HL-60 (cell line): Measurements from ENCODE around the gene DACT2.

ENCODE experiments used
- GABPA ChIP-seq: IDR thresholded peaks from 2 replicates; pipeline ENCODE4 v1.6.1; 2012; ENCODE audit warnings: low read depth
- POLR2AphosphoS5 ChIP-seq: IDR thresholded peaks from 2 replicates; pipeline ENCODE4 v1.6.1; 2012; ENCODE audit warnings: low read depth
- SPI1 ChIP-seq: IDR thresholded peaks from 2 replicates; pipeline ENCODE4 v1.6.1; 2012; ENCODE audit warnings: low read depth, mild to moderate bottlenecking, borderline replicate concordance
- TF ChIP-seq, protein P1 (sequence below): IDR thresholded peaks from one replicate; pipeline ENCODE4 v1.5.1; 2011; ENCODE audit warnings: low read length, control low read depth, inconsistent platforms; ENCODE audit not compliant: insufficient read depth
- TF ChIP-seq, protein P2 (sequence below): IDR thresholded peaks from 2 replicates; pipeline ENCODE4 v1.6.1; 2012; ENCODE audit warnings: low read depth; ENCODE audit not compliant: insufficient replicate concordance

- no peak for TF ChIP-seq GABPA
- TF ChIP-seq, protein P1, sequence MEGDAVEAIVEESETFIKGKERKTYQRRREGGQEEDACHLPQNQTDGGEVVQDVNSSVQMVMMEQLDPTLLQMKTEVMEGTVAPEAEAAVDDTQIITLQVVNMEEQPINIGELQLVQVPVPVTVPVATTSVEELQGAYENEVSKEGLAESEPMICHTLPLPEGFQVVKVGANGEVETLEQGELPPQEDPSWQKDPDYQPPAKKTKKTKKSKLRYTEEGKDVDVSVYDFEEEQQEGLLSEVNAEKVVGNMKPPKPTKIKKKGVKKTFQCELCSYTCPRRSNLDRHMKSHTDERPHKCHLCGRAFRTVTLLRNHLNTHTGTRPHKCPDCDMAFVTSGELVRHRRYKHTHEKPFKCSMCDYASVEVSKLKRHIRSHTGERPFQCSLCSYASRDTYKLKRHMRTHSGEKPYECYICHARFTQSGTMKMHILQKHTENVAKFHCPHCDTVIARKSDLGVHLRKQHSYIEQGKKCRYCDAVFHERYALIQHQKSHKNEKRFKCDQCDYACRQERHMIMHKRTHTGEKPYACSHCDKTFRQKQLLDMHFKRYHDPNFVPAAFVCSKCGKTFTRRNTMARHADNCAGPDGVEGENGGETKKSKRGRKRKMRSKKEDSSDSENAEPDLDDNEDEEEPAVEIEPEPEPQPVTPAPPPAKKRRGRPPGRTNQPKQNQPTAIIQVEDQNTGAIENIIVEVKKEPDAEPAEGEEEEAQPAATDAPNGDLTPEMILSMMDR: no peak
- no peak for TF ChIP-seq POLR2AphosphoS5
- TF ChIP-seq, protein P2, sequence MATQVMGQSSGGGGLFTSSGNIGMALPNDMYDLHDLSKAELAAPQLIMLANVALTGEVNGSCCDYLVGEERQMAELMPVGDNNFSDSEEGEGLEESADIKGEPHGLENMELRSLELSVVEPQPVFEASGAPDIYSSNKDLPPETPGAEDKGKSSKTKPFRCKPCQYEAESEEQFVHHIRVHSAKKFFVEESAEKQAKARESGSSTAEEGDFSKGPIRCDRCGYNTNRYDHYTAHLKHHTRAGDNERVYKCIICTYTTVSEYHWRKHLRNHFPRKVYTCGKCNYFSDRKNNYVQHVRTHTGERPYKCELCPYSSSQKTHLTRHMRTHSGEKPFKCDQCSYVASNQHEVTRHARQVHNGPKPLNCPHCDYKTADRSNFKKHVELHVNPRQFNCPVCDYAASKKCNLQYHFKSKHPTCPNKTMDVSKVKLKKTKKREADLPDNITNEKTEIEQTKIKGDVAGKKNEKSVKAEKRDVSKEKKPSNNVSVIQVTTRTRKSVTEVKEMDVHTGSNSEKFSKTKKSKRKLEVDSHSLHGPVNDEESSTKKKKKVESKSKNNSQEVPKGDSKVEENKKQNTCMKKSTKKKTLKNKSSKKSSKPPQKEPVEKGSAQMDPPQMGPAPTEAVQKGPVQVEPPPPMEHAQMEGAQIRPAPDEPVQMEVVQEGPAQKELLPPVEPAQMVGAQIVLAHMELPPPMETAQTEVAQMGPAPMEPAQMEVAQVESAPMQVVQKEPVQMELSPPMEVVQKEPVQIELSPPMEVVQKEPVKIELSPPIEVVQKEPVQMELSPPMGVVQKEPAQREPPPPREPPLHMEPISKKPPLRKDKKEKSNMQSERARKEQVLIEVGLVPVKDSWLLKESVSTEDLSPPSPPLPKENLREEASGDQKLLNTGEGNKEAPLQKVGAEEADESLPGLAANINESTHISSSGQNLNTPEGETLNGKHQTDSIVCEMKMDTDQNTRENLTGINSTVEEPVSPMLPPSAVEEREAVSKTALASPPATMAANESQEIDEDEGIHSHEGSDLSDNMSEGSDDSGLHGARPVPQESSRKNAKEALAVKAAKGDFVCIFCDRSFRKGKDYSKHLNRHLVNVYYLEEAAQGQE: no peak
- no peak for TF ChIP-seq SPI1
Measured at GRCh38 chr6:168345896-168346754, 26.5 kb upstream of the DACT2 start.
